HepG2 (cell line): ENCODE results near the gene MAT2A. TPM values are rescaled to one million over a fixed set of nuclear protein-coding genes. Genes with fewer than 3 reads are reported as not detected.
A peak's percentile ranks its signal among the peaks of the same experiment; 100 is the strongest.

Source experiments
- ARID2 ChIP-seq: sonication (generic); formaldehyde crosslinking; IDR thresholded peaks from 2 replicates; pipeline ENCODE4 v1.8.1; 2022; ENCODE audit warnings: mild to moderate bottlenecking, missing genetic modification reagents, borderline replicate concordance
- ARNTL ChIP-seq: sonication (generic); formaldehyde crosslinking; IDR thresholded peaks from 2 replicates; pipeline ENCODE4 v1.4.0; 2020; ENCODE audit warnings: mild to moderate bottlenecking, missing genetic modification reagents
- HOXD1 ChIP-seq: sonication (generic); formaldehyde crosslinking; IDR thresholded peaks from 2 replicates; pipeline ENCODE4 v1.5.0; 2020; ENCODE audit warnings: missing genetic modification reagents
- IKZF4 ChIP-seq: sonication (generic); formaldehyde crosslinking; IDR thresholded peaks from 2 replicates; pipeline ENCODE4 v1.5.1; 2020; ENCODE audit warnings: borderline replicate concordance, mild to moderate bottlenecking, low read depth, missing genetic modification reagents; ENCODE audit errors: not compliant biosample characterization
- SIX4 ChIP-seq: sonication (generic); formaldehyde crosslinking; IDR thresholded peaks from 2 replicates; pipeline ENCODE4 v1.4.0; 2020; ENCODE audit warnings: missing genetic modification reagents
- SNAI1 ChIP-seq: sonication (generic); formaldehyde crosslinking; IDR thresholded peaks from 2 replicates; pipeline ENCODE4 v1.5.0; 2020; ENCODE audit warnings: mild to moderate bottlenecking, missing genetic modification reagents, borderline replicate concordance
- SYNCRIP ChIP-seq: fragments of 200-400 bp; formaldehyde crosslinking; IDR thresholded peaks from 2 replicates; pipeline ENCODE4 v1.6.1; 2018; ENCODE audit warnings: mild to moderate bottlenecking, low read depth, low read length; ENCODE audit not compliant: insufficient read depth
- ZBTB7A ChIP-seq: sonication (generic); formaldehyde crosslinking; IDR thresholded peaks from 2 replicates; pipeline ENCODE4 v1.8.0; 2022; ENCODE audit warnings: mild to moderate bottlenecking, missing genetic modification reagents
- ZC3H13 ChIP-seq: sonication (generic); formaldehyde crosslinking; IDR thresholded peaks from 2 replicates; pipeline ENCODE4 v1.8.1; 2023; ENCODE audit warnings: mild to moderate bottlenecking, missing genetic modification reagents, moderate library complexity
- ZNF101 ChIP-seq: sonication (generic); formaldehyde crosslinking; IDR thresholded peaks from 2 replicates; pipeline ENCODE4 v1.4.0; 2020; ENCODE audit warnings: mild to moderate bottlenecking, low read depth, missing genetic modification reagents, borderline replicate concordance
- ZNF20 ChIP-seq: sonication (generic); formaldehyde crosslinking; IDR thresholded peaks from 2 replicates; pipeline ENCODE4 v1.4.0; 2020; ENCODE audit warnings: mild to moderate bottlenecking, moderate library complexity, missing genetic modification reagents
- ZNF263 ChIP-seq: sonication (generic); formaldehyde crosslinking; IDR thresholded peaks from 2 replicates; pipeline ENCODE4 v1.4.0; 2020; ENCODE audit warnings: missing genetic modification reagents
- ZNF556 ChIP-seq: sonication (generic); formaldehyde crosslinking; IDR thresholded peaks from 2 replicates; pipeline ENCODE4 v1.4.0; 2020; ENCODE audit warnings: mild to moderate bottlenecking, missing genetic modification reagents, borderline replicate concordance
- ZNF7 ChIP-seq: IDR thresholded peaks from 2 replicates; pipeline ENCODE4 v1.6.1; 2016; ENCODE audit warnings: missing biosample characterization, missing genetic modification reagents
- ZNF782 ChIP-seq: sonication (generic); formaldehyde crosslinking; IDR thresholded peaks from 2 replicates; pipeline ENCODE4 v1.4.0; 2020; ENCODE audit warnings: missing genetic modification reagents, mild to moderate bottlenecking, borderline replicate concordance
- ZNF792 ChIP-seq: IDR thresholded peaks from 2 replicates; pipeline ENCODE4 v1.6.1; 2016
- polyA plus RNA-seq, 8 experiments: library from polyadenylated mRNA; depleted of rRNA in 3 of 8; stranded (reverse) in 7 of 8; unstranded in 1 of 8; fragments of >200 nt; fragmentation: Illumina TruSeq in 4 of 8; extraction: Trizol in 4 of 8; gene quantifications; 2 replicates each; pipeline versions ENCODE4 v1.2.1 to v1.2.3, GENCODE V29; 2011 to 2016; ENCODE audit warnings: low read depth in 4 of 8, missing spikeins in 1 of 8, mixed read lengths in 1 of 8; ENCODE audit not compliant: insufficient read depth in 1 of 8
- total RNA-seq, 5 experiments: library from RNA; depleted of rRNA; stranded (reverse); fragments of >200 nt; fragmentation: Illumina TruSeq; extraction: Trizol; gene quantifications; 2 replicates each; pipeline ENCODE4 v1.2.3, GENCODE V29; 2016; ENCODE audit warnings: low read depth in 1 of 5
- TF ChIP-seq, protein P1 (sequence below): sonication (generic); formaldehyde crosslinking; IDR thresholded peaks from 2 replicates; pipeline ENCODE4 v1.5.0; 2020; ENCODE audit warnings: mild to moderate bottlenecking, missing genetic modification reagents, borderline replicate concordance
- TF ChIP-seq, protein P2 (sequence below): IDR thresholded peaks from 2 replicates; pipeline ENCODE4 v1.6.1; 2016; ENCODE audit warnings: low read depth, control low read depth
- TF ChIP-seq, protein P3 (sequence below), 2 experiments: sonication (generic) in 1 of 2; formaldehyde crosslinking in 1 of 2; IDR thresholded peaks; 2 replicates each; pipeline versions ENCODE4 v1.4.0 to v1.6.1; 2016 to 2020; ENCODE audit warnings: borderline replicate concordance in 1 of 2, low read depth in 1 of 2, mild to moderate bottlenecking in 1 of 2, missing genetic modification reagents in 1 of 2

MAT2A gene
- total and polyA plus RNA-seq, 2 of the 13 experiments (the other 11 are each of a cell fraction or from before 2014, with no cell fraction given), result 155 to 331 TPM

DNA sequence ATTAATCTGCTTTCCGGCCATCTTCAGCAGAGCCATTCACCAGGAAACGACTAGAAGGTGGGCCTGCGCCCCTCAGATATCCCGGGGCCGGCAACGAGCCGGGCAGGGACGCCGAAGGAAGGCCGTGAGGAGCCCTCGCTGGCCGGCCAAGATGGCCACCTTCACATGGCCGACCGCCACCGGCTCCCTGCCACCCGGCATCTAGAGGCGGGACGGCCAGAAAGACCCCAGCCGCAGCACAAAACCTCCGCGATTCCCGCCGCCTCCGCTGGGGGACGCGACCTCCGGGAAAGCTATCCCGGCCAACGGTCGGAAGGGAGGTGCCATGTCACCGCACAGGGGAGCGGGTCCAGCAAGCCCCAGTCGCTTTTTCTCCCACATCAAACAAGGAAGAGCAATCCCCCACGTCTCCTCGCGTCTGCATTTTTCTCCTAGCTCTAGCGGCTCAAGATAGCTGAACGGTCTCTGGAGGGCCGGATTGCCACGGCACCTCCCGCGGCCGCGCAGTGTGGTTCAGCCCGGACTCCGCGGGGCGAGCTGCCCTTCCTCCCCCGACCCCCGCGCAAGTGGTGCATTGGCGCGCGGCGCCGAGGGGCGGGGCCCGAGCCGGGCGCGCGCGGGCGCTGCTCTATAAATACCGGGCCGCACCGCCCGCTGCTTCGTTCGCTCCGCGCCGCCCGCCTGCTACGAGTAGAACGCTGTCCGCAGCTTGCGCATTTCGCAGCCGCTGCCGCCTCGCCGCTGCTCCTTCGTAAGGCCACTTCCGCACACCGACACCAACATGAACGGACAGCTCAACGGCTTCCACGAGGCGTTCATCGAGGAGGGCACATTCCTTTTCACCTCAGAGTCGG, at the start of gene MAT2A (continued):
- TF ChIP-seq SNAI1 (CRISPR knock-in tag) (peak; percentile 52; the same call in 1 of the 2 replicates), ZNF792 (CRISPR knock-in tag) (no peak; the same call in 1 of the 2 replicates), ARNTL (CRISPR knock-in tag) (0 out of 2 replicates have a peak, but pooled peaks have one; percentile 21), ZBTB7A (CRISPR knock-in tag) (peak; percentile 98), HOXD1 (peak; percentile 77), ZNF556 (CRISPR knock-in tag) (peak; percentile 97), ZNF101 (CRISPR knock-in tag) (no peak), IKZF4 (CRISPR knock-in tag) (peak; percentile 63), ZNF20 (CRISPR knock-in tag) (peak; percentile 94), ARID2 (CRISPR knock-in tag) (peak; percentile 97), ZNF782 (CRISPR knock-in tag) (peak; percentile 93), SYNCRIP (no peak), ZNF263 (CRISPR knock-in tag) (peak; percentile 74), ZNF7 (no peak), SIX4 (CRISPR knock-in tag) (peak; percentile 78), ZC3H13 (CRISPR knock-in tag) (peak; percentile 96)
- TF ChIP-seq, protein P1, sequence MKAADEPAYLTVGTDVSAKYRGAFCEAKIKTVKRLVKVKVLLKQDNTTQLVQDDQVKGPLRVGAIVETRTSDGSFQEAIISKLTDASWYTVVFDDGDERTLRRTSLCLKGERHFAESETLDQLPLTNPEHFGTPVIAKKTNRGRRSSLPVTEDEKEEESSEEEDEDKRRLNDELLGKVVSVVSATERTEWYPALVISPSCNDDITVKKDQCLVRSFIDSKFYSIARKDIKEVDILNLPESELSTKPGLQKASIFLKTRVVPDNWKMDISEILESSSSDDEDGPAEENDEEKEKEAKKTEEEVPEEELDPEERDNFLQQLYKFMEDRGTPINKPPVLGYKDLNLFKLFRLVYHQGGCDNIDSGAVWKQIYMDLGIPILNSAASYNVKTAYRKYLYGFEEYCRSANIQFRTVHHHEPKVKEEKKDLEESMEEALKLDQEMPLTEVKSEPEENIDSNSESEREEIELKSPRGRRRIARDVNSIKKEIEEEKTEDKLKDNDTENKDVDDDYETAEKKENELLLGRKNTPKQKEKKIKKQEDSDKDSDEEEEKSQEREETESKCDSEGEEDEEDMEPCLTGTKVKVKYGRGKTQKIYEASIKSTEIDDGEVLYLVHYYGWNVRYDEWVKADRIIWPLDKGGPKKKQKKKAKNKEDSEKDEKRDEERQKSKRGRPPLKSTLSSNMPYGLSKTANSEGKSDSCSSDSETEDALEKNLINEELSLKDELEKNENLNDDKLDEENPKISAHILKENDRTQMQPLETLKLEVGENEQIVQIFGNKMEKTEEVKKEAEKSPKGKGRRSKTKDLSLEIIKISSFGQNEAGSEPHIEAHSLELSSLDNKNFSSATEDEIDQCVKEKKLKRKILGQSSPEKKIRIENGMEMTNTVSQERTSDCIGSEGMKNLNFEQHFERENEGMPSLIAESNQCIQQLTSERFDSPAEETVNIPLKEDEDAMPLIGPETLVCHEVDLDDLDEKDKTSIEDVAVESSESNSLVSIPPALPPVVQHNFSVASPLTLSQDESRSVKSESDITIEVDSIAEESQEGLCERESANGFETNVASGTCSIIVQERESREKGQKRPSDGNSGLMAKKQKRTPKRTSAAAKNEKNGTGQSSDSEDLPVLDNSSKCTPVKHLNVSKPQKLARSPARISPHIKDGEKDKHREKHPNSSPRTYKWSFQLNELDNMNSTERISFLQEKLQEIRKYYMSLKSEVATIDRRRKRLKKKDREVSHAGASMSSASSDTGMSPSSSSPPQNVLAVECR (CRISPR knock-in tag), result peak; percentile 86
- TF ChIP-seq, protein P2, sequence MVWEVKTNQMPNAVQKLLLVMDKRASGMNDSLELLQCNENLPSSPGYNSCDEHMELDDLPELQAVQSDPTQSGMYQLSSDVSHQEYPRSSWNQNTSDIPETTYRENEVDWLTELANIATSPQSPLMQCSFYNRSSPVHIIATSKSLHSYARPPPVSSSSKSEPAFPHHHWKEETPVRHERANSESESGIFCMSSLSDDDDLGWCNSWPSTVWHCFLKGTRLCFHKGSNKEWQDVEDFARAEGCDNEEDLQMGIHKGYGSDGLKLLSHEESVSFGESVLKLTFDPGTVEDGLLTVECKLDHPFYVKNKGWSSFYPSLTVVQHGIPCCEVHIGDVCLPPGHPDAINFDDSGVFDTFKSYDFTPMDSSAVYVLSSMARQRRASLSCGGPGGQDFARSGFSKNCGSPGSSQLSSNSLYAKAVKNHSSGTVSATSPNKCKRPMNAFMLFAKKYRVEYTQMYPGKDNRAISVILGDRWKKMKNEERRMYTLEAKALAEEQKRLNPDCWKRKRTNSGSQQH (CRISPR knock-in tag), result peak; percentile 90
- TF ChIP-seq, protein P3, sequence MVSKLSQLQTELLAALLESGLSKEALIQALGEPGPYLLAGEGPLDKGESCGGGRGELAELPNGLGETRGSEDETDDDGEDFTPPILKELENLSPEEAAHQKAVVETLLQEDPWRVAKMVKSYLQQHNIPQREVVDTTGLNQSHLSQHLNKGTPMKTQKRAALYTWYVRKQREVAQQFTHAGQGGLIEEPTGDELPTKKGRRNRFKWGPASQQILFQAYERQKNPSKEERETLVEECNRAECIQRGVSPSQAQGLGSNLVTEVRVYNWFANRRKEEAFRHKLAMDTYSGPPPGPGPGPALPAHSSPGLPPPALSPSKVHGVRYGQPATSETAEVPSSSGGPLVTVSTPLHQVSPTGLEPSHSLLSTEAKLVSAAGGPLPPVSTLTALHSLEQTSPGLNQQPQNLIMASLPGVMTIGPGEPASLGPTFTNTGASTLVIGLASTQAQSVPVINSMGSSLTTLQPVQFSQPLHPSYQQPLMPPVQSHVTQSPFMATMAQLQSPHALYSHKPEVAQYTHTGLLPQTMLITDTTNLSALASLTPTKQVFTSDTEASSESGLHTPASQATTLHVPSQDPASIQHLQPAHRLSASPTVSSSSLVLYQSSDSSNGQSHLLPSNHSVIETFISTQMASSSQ (IDR thresholded peaks at IDR 0.05; ENCODE audit: low read depth), result peak; percentile 32; the same call in 1 of the 2 replicates
- TF ChIP-seq, protein P3 (CRISPR knock-in tag; IDR thresholded peaks at IDR 0.05; ENCODE audit: borderline replicate concordance), result peak; percentile 38
